Effector memory CD4-positive, alpha-beta T cell (primary cell): Measurements from ENCODE around the gene TBC1D20.
A peak's percentile ranks its signal among the peaks of the same experiment; 100 is the strongest.

ENCODE experiments used
- DNase-seq, 3 donors: peaks; one replicate each; pipeline ENCODE4 v3.0.0-alpha.2; 2020
- H3K27ac ChIP-seq: 2 replicates; pipeline ENCODE4 v1.7.0; 2013; ENCODE audit warnings: mild to moderate bottlenecking, low read length, moderate library complexity; ENCODE audit not compliant: insufficient read depth, poor library complexity, severe bottlenecking
- H3K27me3 ChIP-seq: replicated peaks from 2 replicates; pipeline ENCODE4 v1.7.0; 2013; ENCODE audit warnings: mild to moderate bottlenecking, low read length; ENCODE audit not compliant: insufficient read depth, control insufficient read depth, poor library complexity, severe bottlenecking
- H3K36me3 ChIP-seq: 2 replicates; pipeline ENCODE4 v1.7.0; 2013; ENCODE audit warnings: mild to moderate bottlenecking, low read length, moderate library complexity; ENCODE audit not compliant: control insufficient read depth, insufficient read depth
- H3K4me1 ChIP-seq: 2 replicates; pipeline ENCODE4 v1.7.0; 2013; ENCODE audit warnings: low read length, mild to moderate bottlenecking; ENCODE audit not compliant: control insufficient read depth, insufficient read depth, poor library complexity, severe bottlenecking
- H3K4me3 ChIP-seq: 2 replicates; pipeline ENCODE4 v1.7.0; 2013; ENCODE audit warnings: low read length, low read depth, mild to moderate bottlenecking; ENCODE audit not compliant: insufficient read depth, poor library complexity, severe bottlenecking
- H3K9me3 ChIP-seq: 2 replicates; pipeline ENCODE4 v1.7.0; 2013; ENCODE audit warnings: mild to moderate bottlenecking, low read length, moderate library complexity; ENCODE audit not compliant: control insufficient read depth

The TBC1D20 gene

DNA sequence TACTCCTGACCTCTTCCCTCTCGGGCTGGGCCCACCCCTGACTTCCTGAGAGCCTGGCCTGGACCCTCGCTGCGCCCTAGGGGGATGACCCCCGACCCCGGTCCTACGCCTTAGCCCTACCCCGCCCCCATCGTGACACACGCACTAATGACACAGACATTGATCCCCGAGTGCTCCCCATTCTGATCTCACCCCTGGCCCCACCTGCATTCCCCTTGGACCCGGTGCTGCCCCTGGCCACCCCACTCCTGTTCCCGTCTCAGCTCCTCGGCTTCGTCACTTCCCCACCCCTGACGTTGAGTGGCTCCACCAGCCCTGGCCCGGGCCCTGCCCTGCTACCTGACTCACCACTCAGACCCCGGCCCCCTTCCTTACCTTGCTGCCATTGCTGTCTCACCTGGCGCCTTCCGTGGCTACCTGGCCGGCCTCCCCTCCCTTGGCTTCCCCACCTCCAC is 42.1 kb downstream of the TBC1D20 start:
- Histone ChIP-seq H3K9me3 (no peaks in the 10 kb centered on the region), H3K36me3 (peaks cover 58% of the 10 kb centered on the region), H3K27me3 (no peaks in the 10 kb centered on the region), H3K4me3 (no peak overlapping the region), H3K27ac (no peak overlapping the region), H3K4me1 (no peaks in the 10 kb centered on the region)
- DNase-seq: no peak

- H3K4me3 ChIP-seq: no peak overlapping the region
- no peak for DNase-seq
- H3K36me3 ChIP-seq: peaks cover 57% of the 10 kb centered on the region
- H3K27ac ChIP-seq: no peak overlapping the region
- no peaks in the 10 kb centered on the region for H3K27me3 ChIP-seq
- no peaks in the 10 kb centered on the region for H3K9me3 ChIP-seq
- H3K4me1 ChIP-seq: no peaks in the 10 kb centered on the region
These were observed 42.7 kb downstream of the TBC1D20 start for GRCh38 chr20:419556-420165.

GRCh38 chr20:418858-419365 is 43.4 kb downstream of the TBC1D20 start:
- Histone ChIP-seq H3K27me3 (no peaks in the 10 kb centered on the region), H3K27ac (no peak overlapping the region), H3K9me3 (no peaks in the 10 kb centered on the region), H3K4me1 (no peaks in the 10 kb centered on the region), H3K36me3 (peaks cover 51% of the 10 kb centered on the region), H3K4me3 (no peak overlapping the region)
- no peak for DNase-seq

- Histone ChIP-seq H3K36me3 (peaks cover 47% of the 10 kb centered on the region), H3K27ac (no peak overlapping the region), H3K27me3 (no peaks in the 10 kb centered on the region), H3K9me3 (no peaks in the 10 kb centered on the region), H3K4me1 (no peaks in the 10 kb centered on the region), H3K4me3 (no peak overlapping the region)
- DNase-seq: no peak
These were observed 44.5 kb downstream of the TBC1D20 start for GRCh38 chr20:417801-418342.

- H3K27ac ChIP-seq: no peak overlapping the region
- H3K4me1 ChIP-seq: no peaks in the 10 kb centered on the region
- no peak for DNase-seq
- H3K4me3 ChIP-seq: no peak overlapping the region
- H3K27me3 ChIP-seq: no peaks in the 10 kb centered on the region
- peaks cover 45% of the 10 kb centered on the region for H3K36me3 ChIP-seq
- H3K9me3 ChIP-seq: no peaks in the 10 kb centered on the region
These were observed 45.2 kb downstream of the TBC1D20 start for GRCh38 chr20:416950-417800.

DNA sequence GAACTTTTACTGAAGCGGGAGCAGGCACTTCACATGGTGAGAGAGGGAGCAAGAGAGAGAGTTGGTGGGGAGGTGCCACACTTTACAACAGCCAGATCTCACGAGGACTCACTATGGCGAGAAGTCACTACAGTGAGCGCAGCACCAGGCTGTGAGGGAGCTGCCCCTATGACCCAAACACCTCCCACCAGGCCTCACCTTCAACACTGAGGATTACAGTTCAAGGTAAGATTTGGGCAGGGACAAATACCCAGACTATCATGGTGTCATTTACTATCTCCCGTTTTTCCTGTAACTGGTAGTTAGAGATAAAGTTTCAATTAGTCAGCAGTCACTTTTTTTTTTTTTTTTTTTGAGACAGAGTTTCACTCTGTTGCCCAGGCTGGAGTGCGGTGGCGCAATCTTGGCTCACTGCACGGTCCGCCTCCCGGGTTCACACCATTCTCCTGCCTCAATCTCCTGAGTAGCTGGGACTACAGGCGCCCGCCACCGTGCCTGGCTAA is 46.5 kb downstream of the TBC1D20 start:
- no peak for DNase-seq
- peaks cover 32% of the 10 kb centered on the region for H3K36me3 ChIP-seq

GRCh38 chr20:414161-414560 is 48.2 kb downstream of the TBC1D20 start:
- Histone ChIP-seq H3K9me3 (no peaks in the 10 kb centered on the region), H3K36me3 (peaks cover 17% of the 10 kb centered on the region)

More for the DNA sequence above, 46.5 kb downstream of the TBC1D20 start:
- Histone ChIP-seq H3K4me1 (no peaks in the 10 kb centered on the region), H3K27ac (no peak overlapping the region), H3K9me3 (no peaks in the 10 kb centered on the region), H3K27me3 (no peaks in the 10 kb centered on the region), H3K4me3 (no peak overlapping the region)

DNA sequence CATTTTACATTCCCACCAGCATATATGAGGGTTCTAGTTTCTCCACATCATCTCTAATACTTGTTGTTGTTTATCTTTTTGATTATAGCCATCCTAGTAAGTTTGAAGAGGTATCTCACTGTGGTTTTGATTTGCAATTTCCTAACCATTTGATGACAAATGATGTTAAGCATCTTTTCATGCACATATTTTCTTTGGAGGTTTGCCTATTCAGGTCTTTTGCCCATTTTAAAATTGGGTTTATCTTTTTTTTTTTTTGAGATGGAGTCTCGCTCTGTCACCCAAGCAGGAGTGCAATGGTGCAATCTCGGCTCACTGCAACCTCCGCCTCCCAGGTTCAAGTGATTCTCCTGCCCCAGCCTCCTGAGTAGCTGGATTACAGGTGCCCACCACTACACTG is 50.3 kb downstream of the TBC1D20 start:
- peaks cover 13% of the 10 kb centered on the region for H3K4me1 ChIP-seq
- no peak overlapping the region for H3K4me3 ChIP-seq
- H3K27me3 ChIP-seq: no peaks in the 10 kb centered on the region
- no peak overlapping the region for H3K27ac ChIP-seq
- DNase-seq: no peak
- H3K36me3 ChIP-seq: peaks cover 3% of the 10 kb centered on the region
- H3K9me3 ChIP-seq: no peaks in the 10 kb centered on the region

More at GRCh38 chr20:414161-414560, 48.2 kb downstream of the TBC1D20 start:
- DNase-seq: no peak
- no peaks in the 10 kb centered on the region for H3K27me3 ChIP-seq
- H3K4me3 ChIP-seq: no peak overlapping the region
- peaks cover 7% of the 10 kb centered on the region for H3K4me1 ChIP-seq
- H3K27ac ChIP-seq: no peak overlapping the region

GRCh38 chr20:409697-410559 is 52.4 kb downstream of the TBC1D20 start:
- Histone ChIP-seq H3K4me3 (peak overlapping the region; percentile 99), H3K4me1 (peaks cover 13% of the 10 kb centered on the region), H3K9me3 (no peaks in the 10 kb centered on the region), H3K36me3 (no peaks in the 10 kb centered on the region), H3K27me3 (no peaks in the 10 kb centered on the region), H3K27ac (no peak overlapping the region)
- DNase-seq: no peak
